ENCODE measurements around the gene CAMTA1.

Gene CAMTA1

GRCh38 chr1:7348073-7348472 lies 562.8 kb downstream of the CAMTA1 start:
- H3K4me3 Mint-ChIP-seq, result no peak overlapping the region
- H3K36me3 Mint-ChIP-seq, result no peaks in the 10 kb centered on the region
- DNase-seq (ENCODE audit: low spot score in 2 of 2) (no peak), ATAC-seq (no peak)
- H3K27ac Mint-ChIP-seq, result no peak overlapping the region
- no peaks in the 10 kb centered on the region for H3K9me3 Mint-ChIP-seq
- no peaks in the 10 kb centered on the region for H3K4me1 Mint-ChIP-seq

DNA sequence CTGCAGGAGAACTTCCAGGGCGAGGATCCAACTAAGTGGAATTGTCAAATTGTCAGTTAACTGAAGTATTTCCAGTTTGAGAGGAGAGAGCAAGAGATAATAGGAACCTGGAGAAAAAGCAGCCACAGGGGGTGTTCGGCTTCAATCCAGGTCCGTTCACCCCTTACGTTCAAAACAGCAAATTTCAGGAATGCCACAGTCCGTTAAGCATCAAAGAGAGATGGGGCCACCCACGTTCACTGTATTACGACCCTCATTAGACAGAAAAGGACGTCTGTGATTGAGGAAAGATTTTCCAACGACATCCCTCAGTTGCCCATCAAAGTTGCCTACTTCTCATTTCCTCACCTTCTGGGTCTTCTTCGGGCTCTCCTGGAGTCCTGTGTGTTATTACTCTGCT lies 563.3 kb downstream of the CAMTA1 start:
- Mint-ChIP-seq H3K27ac (no peak overlapping the region), H3K4me3 (no peak overlapping the region), H3K36me3 (no peaks in the 10 kb centered on the region), H3K4me1 (no peaks in the 10 kb centered on the region), H3K9me3 (no peaks in the 10 kb centered on the region)
- no peak for ATAC-seq
- DNase-seq (ENCODE audit: low spot score in 2 of 2), result no peak

GRCh38 chr1:7350804-7351203 lies 565.5 kb downstream of the CAMTA1 start:
- Mint-ChIP-seq H3K36me3 (no peaks in the 10 kb centered on the region), H3K9me3 (no peaks in the 10 kb centered on the region), H3K27ac (no peak overlapping the region), H3K4me1 (no peaks in the 10 kb centered on the region), H3K4me3 (no peak overlapping the region)
- DNase-seq (ENCODE audit: low spot score in 2 of 2), result no peak
- no peak for ATAC-seq

GRCh38 chr1:7351649-7352048 lies 566.4 kb downstream of the CAMTA1 start:
- H3K27ac Mint-ChIP-seq, result no peak overlapping the region
- H3K4me3 Mint-ChIP-seq, result no peak overlapping the region
- DNase-seq (ENCODE audit: low spot score in 2 of 2) (no peak), ATAC-seq (no peak)
- H3K4me1 Mint-ChIP-seq, result no peaks in the 10 kb centered on the region
- H3K36me3 Mint-ChIP-seq, result no peaks in the 10 kb centered on the region
- H3K9me3 Mint-ChIP-seq, result no peaks in the 10 kb centered on the region

GRCh38 chr1:7352364-7352763 lies 567.1 kb downstream of the CAMTA1 start:
- no peaks in the 10 kb centered on the region for H3K4me1 Mint-ChIP-seq
- no peak for ATAC-seq
- H3K9me3 Mint-ChIP-seq, result no peaks in the 10 kb centered on the region
- H3K4me3 Mint-ChIP-seq, result no peak overlapping the region
- H3K27ac Mint-ChIP-seq, result no peak overlapping the region
- H3K36me3 Mint-ChIP-seq, result no peaks in the 10 kb centered on the region
- no peak for DNase-seq (ENCODE audit: low spot score in 2 of 2)

- H3K27ac Mint-ChIP-seq, result no peak overlapping the region
- DNase-seq (ENCODE audit: low spot score in 2 of 2) (no peak), ATAC-seq (no peak)
- H3K36me3 Mint-ChIP-seq, result no peaks in the 10 kb centered on the region
- H3K9me3 Mint-ChIP-seq, result no peaks in the 10 kb centered on the region
- H3K4me1 Mint-ChIP-seq, result no peaks in the 10 kb centered on the region
- H3K4me3 Mint-ChIP-seq, result no peak overlapping the region
These were observed 567.7 kb downstream of the CAMTA1 start for GRCh38 chr1:7352974-7353373.

DNA sequence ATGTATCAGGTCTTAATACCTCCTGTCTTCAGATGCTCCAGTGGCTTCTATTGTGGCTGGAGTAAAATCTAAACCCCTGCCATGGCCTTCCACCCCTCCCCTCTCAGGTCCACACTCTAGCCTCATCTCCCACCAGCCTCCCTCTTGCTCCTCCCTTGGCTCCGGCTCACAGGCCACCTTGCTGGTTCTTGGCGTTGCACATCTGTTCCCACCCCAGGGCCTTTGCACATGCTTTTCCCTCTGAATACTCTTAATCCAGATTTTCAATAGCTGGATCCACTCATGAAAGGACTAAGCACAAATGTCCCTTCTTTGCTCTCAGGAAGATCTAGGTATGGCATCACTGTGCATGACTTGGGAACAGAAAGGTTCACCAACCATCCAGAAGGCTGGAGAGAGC lies 570.4 kb downstream of the CAMTA1 start:
- Mint-ChIP-seq H3K36me3 (no peaks in the 10 kb centered on the region), H3K27ac (no peak overlapping the region), H3K4me3 (no peak overlapping the region), H3K9me3 (no peaks in the 10 kb centered on the region), H3K4me1 (no peaks in the 10 kb centered on the region)
- ATAC-seq, result no peak
- DNase-seq (ENCODE audit: low spot score in 2 of 2), result no peak

DNA sequence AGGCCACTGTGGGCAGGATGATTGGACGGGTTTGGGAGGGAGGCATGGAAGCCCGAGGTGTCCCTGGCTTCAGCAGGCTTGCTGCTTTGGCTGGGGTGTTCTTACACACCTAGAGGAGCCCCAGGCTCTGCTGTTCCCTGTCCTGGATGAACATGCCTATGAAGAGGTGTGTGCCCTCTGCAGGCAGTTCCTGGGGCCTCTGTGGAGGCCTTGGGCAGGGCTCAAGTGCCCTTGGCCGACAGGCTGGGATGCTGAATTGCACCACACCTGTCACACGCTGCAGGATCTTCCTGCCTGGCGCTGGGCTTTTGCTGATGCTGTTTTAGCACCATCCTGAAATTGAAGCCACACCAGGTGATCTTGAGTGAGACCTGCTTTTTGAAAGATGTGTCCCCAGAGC lies 570.8 kb downstream of the CAMTA1 start:
- Mint-ChIP-seq H3K9me3 (no peaks in the 10 kb centered on the region), H3K4me3 (no peak overlapping the region), H3K27ac (no peak overlapping the region), H3K36me3 (no peaks in the 10 kb centered on the region), H3K4me1 (no peaks in the 10 kb centered on the region)
- no peak for DNase-seq (ENCODE audit: low spot score in 2 of 2)
- no peak for ATAC-seq

DNA sequence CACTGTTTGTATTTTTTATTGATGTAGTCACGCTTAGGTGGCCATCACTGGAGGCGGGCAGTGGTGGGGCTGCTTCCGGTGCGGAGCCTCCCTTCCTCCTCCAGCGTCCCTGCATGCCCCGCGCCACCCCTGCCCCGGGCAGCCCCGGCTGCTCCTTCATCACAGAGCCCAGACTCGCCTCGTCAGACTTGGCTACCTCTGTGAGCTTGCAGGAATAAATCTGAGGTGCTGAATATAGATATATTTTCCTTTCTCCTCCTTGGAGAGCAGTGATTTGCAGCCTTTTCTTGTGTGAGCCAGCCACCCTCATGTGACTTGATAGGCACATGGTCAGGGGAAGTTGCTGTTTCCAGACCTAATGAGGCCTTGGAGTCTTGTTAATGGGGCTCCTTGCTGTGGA lies 573.2 kb downstream of the CAMTA1 start:
- Mint-ChIP-seq H3K36me3 (no peaks in the 10 kb centered on the region), H3K9me3 (no peaks in the 10 kb centered on the region), H3K4me3 (no peak overlapping the region), H3K4me1 (no peaks in the 10 kb centered on the region), H3K27ac (no peak overlapping the region)
- no peak for ATAC-seq
- DNase-seq (ENCODE audit: low spot score in 2 of 2), result no peak

GRCh38 chr1:7360526-7360925 lies 575.3 kb downstream of the CAMTA1 start:
- Mint-ChIP-seq H3K4me3 (no peak overlapping the region), H3K36me3 (no peaks in the 10 kb centered on the region), H3K9me3 (no peaks in the 10 kb centered on the region), H3K27ac (no peak overlapping the region), H3K4me1 (no peaks in the 10 kb centered on the region)
- ATAC-seq (no peak), DNase-seq (ENCODE audit: low spot score in 2 of 2) (no peak)

GRCh38 chr1:7362947-7363346 lies 577.7 kb downstream of the CAMTA1 start:
- Mint-ChIP-seq H3K4me3 (no peak overlapping the region), H3K4me1 (no peaks in the 10 kb centered on the region), H3K36me3 (no peaks in the 10 kb centered on the region), H3K9me3 (no peaks in the 10 kb centered on the region), H3K27ac (no peak overlapping the region)
- no peak for ATAC-seq
- no peak for DNase-seq (ENCODE audit: low spot score in 2 of 2)

GRCh38 chr1:7363450-7363849 lies 578.2 kb downstream of the CAMTA1 start:
- Mint-ChIP-seq H3K4me3 (no peak overlapping the region), H3K36me3 (no peaks in the 10 kb centered on the region), H3K9me3 (no peaks in the 10 kb centered on the region), H3K4me1 (no peaks in the 10 kb centered on the region), H3K27ac (no peak overlapping the region)
- DNase-seq (ENCODE audit: low spot score in 2 of 2) (no peak), ATAC-seq (no peak)

GRCh38 chr1:7365706-7366105 lies 580.5 kb downstream of the CAMTA1 start:
- Mint-ChIP-seq H3K36me3 (no peaks in the 10 kb centered on the region), H3K9me3 (no peaks in the 10 kb centered on the region), H3K4me1 (no peaks in the 10 kb centered on the region), H3K4me3 (no peak overlapping the region), H3K27ac (no peak overlapping the region)
- DNase-seq (ENCODE audit: low spot score in 2 of 2) (no peak), ATAC-seq (no peak)

DNA sequence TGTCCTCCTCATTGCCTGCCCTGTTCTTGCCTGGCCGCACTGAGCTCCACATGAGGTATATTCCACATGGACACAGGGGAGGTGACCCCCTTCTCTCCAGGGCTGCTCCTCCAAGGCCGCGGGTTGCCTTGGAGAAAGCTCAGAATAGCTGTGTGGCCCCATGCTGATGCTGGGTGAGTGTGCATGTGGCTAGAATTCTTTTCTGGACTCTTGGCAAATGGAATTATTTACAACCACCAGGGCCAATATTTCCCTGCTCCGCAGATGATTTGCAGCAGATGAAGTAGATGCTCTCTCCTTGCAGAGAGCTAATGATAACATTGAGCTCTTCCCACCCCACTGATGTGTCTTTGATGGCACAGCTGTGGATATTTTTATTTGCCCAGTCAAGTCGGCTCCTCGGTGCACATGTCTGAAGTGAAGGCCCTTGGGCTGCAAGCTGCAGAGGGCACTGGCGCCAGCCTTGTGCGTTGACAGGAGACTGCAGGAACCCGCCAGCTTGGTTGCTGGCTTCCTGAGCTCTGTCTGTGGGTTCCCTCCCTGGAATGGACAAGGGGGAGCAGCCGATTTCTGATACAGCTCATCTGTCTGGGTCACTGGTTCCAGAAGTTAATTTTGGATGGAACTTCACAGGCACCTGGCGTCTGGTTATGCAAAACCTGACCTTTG lies 581.2 kb downstream of the CAMTA1 start:
- Mint-ChIP-seq H3K4me1 (no peaks in the 10 kb centered on the region), H3K27ac (no peak overlapping the region), H3K36me3 (no peaks in the 10 kb centered on the region), H3K4me3 (no peak overlapping the region), H3K9me3 (no peaks in the 10 kb centered on the region)
- no peak for ATAC-seq
- no peak for DNase-seq (ENCODE audit: low spot score in 2 of 2)

GRCh38 chr1:7366955-7367665 lies 581.9 kb downstream of the CAMTA1 start:
- no peak overlapping the region for H3K27ac Mint-ChIP-seq
- H3K36me3 Mint-ChIP-seq, result no peaks in the 10 kb centered on the region
- no peak overlapping the region for H3K4me3 Mint-ChIP-seq
- ATAC-seq, result no peak
- H3K4me1 Mint-ChIP-seq, result no peaks in the 10 kb centered on the region
- no peaks in the 10 kb centered on the region for H3K9me3 Mint-ChIP-seq
- no peak for DNase-seq (ENCODE audit: low spot score in 2 of 2)

DNA sequence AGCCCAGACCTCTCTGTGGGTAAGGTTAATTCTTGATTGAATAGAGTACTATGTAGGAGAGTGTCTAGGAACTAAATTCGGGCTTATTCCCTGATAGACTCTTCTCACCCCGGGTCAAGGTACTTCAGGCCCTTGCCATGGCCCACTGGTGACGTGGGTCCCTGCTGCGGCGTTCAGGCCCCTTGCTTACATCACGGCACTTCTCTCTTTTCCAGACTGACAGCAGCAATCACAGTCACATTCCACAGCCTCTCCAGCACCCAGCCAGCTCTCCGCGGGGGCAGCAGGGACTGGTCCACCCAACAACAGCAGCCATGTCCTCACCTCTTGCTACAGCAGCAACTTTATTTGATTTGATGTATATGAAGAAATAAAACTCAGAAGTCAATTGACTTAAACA lies 584.6 kb downstream of the CAMTA1 start:
- no peaks in the 10 kb centered on the region for H3K36me3 Mint-ChIP-seq
- no peak for ATAC-seq

More for the DNA sequence above, 584.6 kb downstream of the CAMTA1 start:
- Mint-ChIP-seq H3K9me3 (no peaks in the 10 kb centered on the region), H3K4me3 (no peak overlapping the region), H3K27ac (no peak overlapping the region), H3K4me1 (no peaks in the 10 kb centered on the region)
- no peak for DNase-seq (ENCODE audit: low spot score in 2 of 2)
